Bronchial epithelial cell (primary cell): ENCODE measurements around the gene CAPN3. TPM values are rescaled to one million over a fixed set of nuclear protein-coding genes. Genes with fewer than 3 reads are reported as not detected.

Experiments
- DNase-seq: peaks from one replicate; pipeline ENCODE4 v3.0.0-alpha.2; 2010; ENCODE audit warnings: low read depth
- FAIRE-seq: peaks from 2 replicates; lab custom pipeline; 2011; peaks lifted over from hg19 to GRCh38; lab: Jason Lieb, UNC
- H3K27me3 ChIP-seq: 2 replicates; pipeline ENCODE4 v1.5.1; 2011; ENCODE audit warnings: low read length; ENCODE audit not compliant: control insufficient read depth, insufficient read depth
- H3K36me3 ChIP-seq: 2 replicates; pipeline ENCODE4 v1.5.1; 2011; ENCODE audit warnings: low read length; ENCODE audit not compliant: control insufficient read depth, insufficient read depth
- H3K4me3 ChIP-seq: 2 replicates; pipeline ENCODE4 v1.5.1; 2011; ENCODE audit warnings: mild to moderate bottlenecking, low read depth, low read length, control low read depth
- total RNA-seq: library from RNA; depleted of rRNA; stranded (reverse); fragments of >200 nt; gene quantifications from 2 replicates; pipeline ENCODE4 v1.2.1, GENCODE V29; 2014
- TF ChIP-seq, protein P1 (sequence below): IDR thresholded peaks from 2 replicates; pipeline ENCODE4 v1.5.1; 2011; ENCODE audit warnings: mild to moderate bottlenecking, moderate library complexity, low read length, control low read depth, inconsistent platforms; ENCODE audit not compliant: insufficient read depth, severe bottlenecking

Gene CAPN3
- total RNA-seq, 1 donor from 2014 or later = 2.1 TPM

DNA sequence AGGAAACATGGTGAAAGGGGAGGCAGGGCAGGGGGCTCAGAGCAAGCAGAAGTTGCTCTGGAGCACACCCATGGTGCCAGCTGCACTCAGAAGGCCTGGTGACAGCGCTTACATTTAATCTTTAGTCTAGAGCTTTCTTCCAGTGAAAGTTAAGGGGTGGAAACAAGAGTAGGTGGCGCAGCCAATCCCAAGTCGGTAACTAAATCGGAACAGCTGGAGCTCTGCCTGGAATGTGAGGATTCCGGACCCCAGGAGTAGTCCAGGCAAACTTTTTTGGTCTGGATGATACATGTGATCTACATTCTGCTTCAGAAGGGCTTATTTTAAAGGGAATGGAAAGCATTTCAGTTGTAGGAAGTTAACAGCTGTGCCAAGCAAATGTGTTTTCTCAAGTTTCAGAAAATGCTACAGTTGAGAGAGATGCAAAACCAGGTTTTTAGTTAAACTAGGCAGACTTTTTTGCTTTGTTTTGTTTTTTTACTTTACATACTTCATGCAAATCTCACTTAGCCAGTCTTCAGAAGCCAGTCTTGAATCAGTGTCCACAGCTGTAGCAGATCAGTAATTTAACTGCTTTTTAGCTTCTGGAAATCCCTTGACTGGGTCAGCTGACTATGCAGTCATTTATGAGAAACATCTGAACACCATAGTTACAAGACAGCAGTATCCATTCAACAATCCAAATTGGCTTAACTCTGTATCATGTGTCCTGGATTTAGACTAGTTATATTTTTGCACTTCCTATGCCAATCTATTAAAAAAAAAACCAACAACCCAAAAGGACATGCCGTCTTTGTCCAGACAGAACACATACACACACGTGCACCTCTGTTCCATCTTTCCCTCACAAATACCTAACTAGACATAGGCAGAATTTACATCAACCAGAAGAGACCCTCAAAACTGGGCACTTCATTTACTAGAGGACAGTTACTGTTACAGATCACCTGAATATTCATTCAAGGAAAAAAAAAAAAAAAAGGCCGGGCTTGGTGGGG is 98.4 kb downstream of the CAPN3 start:
- TF ChIP-seq, protein P1, sequence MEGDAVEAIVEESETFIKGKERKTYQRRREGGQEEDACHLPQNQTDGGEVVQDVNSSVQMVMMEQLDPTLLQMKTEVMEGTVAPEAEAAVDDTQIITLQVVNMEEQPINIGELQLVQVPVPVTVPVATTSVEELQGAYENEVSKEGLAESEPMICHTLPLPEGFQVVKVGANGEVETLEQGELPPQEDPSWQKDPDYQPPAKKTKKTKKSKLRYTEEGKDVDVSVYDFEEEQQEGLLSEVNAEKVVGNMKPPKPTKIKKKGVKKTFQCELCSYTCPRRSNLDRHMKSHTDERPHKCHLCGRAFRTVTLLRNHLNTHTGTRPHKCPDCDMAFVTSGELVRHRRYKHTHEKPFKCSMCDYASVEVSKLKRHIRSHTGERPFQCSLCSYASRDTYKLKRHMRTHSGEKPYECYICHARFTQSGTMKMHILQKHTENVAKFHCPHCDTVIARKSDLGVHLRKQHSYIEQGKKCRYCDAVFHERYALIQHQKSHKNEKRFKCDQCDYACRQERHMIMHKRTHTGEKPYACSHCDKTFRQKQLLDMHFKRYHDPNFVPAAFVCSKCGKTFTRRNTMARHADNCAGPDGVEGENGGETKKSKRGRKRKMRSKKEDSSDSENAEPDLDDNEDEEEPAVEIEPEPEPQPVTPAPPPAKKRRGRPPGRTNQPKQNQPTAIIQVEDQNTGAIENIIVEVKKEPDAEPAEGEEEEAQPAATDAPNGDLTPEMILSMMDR = no peak
- peak; percentile 27 for DNase-seq
- no peak for FAIRE-seq
- Histone ChIP-seq H3K4me3 (no peak overlapping the region), H3K27me3 (no peaks in the 10 kb centered on the region), H3K36me3 (no peaks in the 10 kb centered on the region)

DNA sequence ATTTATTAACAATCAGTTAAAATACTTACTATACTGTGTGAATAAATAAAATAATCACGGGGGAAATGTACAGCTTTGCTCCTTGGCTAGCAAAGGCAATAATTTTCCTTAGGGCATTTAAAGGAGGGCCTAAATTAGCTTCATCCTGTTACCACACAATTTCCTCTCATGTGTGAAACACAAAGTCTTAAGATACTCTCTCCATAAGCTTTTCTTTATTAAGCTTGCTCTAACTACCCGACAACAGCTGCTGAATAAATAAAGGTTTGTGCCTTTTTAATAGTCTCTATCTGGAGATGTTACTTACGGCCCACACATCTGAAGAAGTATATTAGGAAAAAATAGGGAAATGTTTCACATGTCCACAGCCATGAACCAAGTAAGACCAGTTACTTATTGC is 102.0 kb downstream of the CAPN3 start:
- DNase-seq (no peak), FAIRE-seq (no peak)
- TF ChIP-seq, protein P1 = no peak
- H3K27me3 ChIP-seq = no peaks in the 10 kb centered on the region
- no peak overlapping the region for H3K4me3 ChIP-seq
- no peaks in the 10 kb centered on the region for H3K36me3 ChIP-seq

Other genes starting within 250 kb of the CAPN3 start
- 1.6 and 10.2 TPM in 2 replicates for gene PLA2G4F, start 202.9 kb upstream of the CAPN3 start, total RNA-seq
- 22.6 and 34.9 TPM in 2 replicates for gene VPS39, start 151.2 kb upstream of the CAPN3 start, total RNA-seq
- 13.2 and 14.1 TPM in 2 replicates for gene GANC, start 86.3 kb upstream of the CAPN3 start, total RNA-seq
- 153 and 156 TPM in 2 replicates for gene TMEM87A, start 86.1 kb upstream of the CAPN3 start, total RNA-seq
- 33.3 and 34.5 TPM in 2 replicates for gene ZNF106, start 131.6 kb downstream of the CAPN3 start, total RNA-seq
- 50.6 and 58.2 TPM in 2 replicates for gene SNAP23, start 136.1 kb downstream of the CAPN3 start, total RNA-seq
- gene LRRC57, start 189.3 kb downstream of the CAPN3 start, total RNA-seq = 17.1 and 20.2 TPM in 2 replicates
- gene HAUS2, start 189.3 kb downstream of the CAPN3 start, total RNA-seq = 21.4 and 28.2 TPM in 2 replicates
- 0.64 and 1.6 TPM in 2 replicates for gene STARD9, start 216.1 kb downstream of the CAPN3 start, total RNA-seq